HUES48 (cell line): Measurements from ENCODE around the gene CYGB.

ENCODE experiments used
- H3K27ac ChIP-seq: one replicate; pipeline ENCODE4 v1.7.0; 2013; ENCODE audit warnings: low read depth, low read length, inconsistent platforms
- H3K27me3 ChIP-seq: 2 replicates; pipeline ENCODE4 v1.6.1; 2013; ENCODE audit warnings: mild to moderate bottlenecking, low read length; ENCODE audit not compliant: control insufficient read depth, insufficient read depth
- H3K36me3 ChIP-seq: 2 replicates; pipeline ENCODE4 v1.6.1; 2013; ENCODE audit warnings: low read length; ENCODE audit not compliant: control insufficient read depth, insufficient read depth
- H3K4me1 ChIP-seq: 2 replicates; pipeline ENCODE4 v1.6.1; 2013; ENCODE audit warnings: mild to moderate bottlenecking, low read length; ENCODE audit not compliant: control insufficient read depth, insufficient read depth
- H3K4me3 ChIP-seq: 2 replicates; pipeline ENCODE4 v1.5.1; 2013; ENCODE audit warnings: mild to moderate bottlenecking, low read depth, low read length
- H3K9ac ChIP-seq: 2 replicates; pipeline ENCODE4 v1.6.1; 2013; ENCODE audit warnings: mild to moderate bottlenecking, low read depth, low read length, moderate library complexity
- H3K9me3 ChIP-seq: 2 replicates; pipeline ENCODE4 v1.6.1; 2013; ENCODE audit warnings: low read length; ENCODE audit not compliant: control insufficient read depth, insufficient read depth

The CYGB gene

GRCh38 chr17:76501018-76501826, 36.3 kb downstream of the CYGB start, which contains the start of gene RHBDF2:
Gene RHBDF2 (minus strand): TSS chr17:76501423. CDS start chr17:76481524, 19,899 bp downstream.
- Histone ChIP-seq H3K4me3 (peak within 1 kb of the TSS; percentile 84), H3K36me3 (no peaks in the 10 kb centered on the region), H3K9me3 (no peaks in the 10 kb centered on the region), H3K4me1 (peaks cover 32% of the 10 kb centered on the region), H3K27me3 (no peaks in the 10 kb centered on the region), H3K27ac (peak within 1 kb of the TSS; percentile 23), H3K9ac (peak within 1 kb of the TSS; percentile 53; the same call in 1 of the 2 replicates)

DNA sequence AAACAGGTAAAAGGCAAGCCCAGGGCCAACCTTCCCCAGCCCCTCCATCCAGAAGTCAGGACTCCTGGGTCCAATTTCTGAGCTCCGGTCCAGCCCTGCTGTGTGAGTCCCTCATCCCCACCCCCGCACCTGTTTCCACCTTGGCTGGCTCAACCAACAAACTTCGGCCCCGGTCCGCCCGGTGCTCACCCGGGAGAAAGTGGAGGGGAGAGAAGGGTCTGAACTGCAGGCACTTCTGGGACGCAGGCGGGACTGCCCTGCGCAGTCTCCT, 36.8 kb downstream of the CYGB start:
- H3K27ac ChIP-seq, result peak overlapping the region; percentile 23
- H3K36me3 ChIP-seq, result no peaks in the 10 kb centered on the region
- H3K4me1 ChIP-seq, result peaks cover 30% of the 10 kb centered on the region
- peak overlapping the region; percentile 84 for H3K4me3 ChIP-seq
- H3K9ac ChIP-seq, result peak overlapping the region; percentile 53; the same call in 1 of the 2 replicates
- no peaks in the 10 kb centered on the region for H3K9me3 ChIP-seq
- no peaks in the 10 kb centered on the region for H3K27me3 ChIP-seq

- H3K27me3 ChIP-seq, result no peaks in the 10 kb centered on the region
- peaks cover 30% of the 10 kb centered on the region for H3K4me1 ChIP-seq
- H3K4me3 ChIP-seq, result peak overlapping the region; percentile 84
- H3K9ac ChIP-seq, result no peak overlapping the region
- H3K36me3 ChIP-seq, result no peaks in the 10 kb centered on the region
- no peaks in the 10 kb centered on the region for H3K9me3 ChIP-seq
- no peak overlapping the region for H3K27ac ChIP-seq
These were observed 37.3 kb downstream of the CYGB start for GRCh38 chr17:76500074-76500746.

DNA sequence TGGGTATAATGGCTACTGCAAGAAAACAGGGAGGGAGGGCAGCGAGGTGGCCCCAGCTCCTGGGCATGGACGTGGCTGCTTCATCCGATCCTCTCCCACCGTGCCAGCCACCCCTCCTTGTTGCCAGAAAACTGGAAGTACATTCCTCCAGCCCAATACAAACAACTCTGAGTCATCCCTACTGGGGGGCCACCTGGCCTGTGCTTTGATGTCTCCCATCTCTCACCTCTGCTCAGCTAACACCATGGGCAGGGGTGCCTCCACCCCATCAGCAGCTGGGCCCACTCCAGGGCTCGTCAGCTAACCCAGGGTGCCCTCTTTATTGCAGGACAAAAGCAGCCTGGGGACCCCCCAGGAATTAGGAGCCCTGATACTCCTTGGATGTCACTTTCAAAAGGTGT, 38.2 kb downstream of the CYGB start:
- Histone ChIP-seq H3K36me3 (no peaks in the 10 kb centered on the region), H3K4me3 (no peak overlapping the region), H3K9me3 (no peaks in the 10 kb centered on the region), H3K9ac (no peak overlapping the region), H3K4me1 (peaks cover 30% of the 10 kb centered on the region), H3K27me3 (no peaks in the 10 kb centered on the region), H3K27ac (no peak overlapping the region)

- Histone ChIP-seq H3K4me3 (no peak overlapping the region), H3K36me3 (no peaks in the 10 kb centered on the region), H3K9me3 (no peaks in the 10 kb centered on the region), H3K4me1 (peaks cover 30% of the 10 kb centered on the region), H3K27me3 (no peaks in the 10 kb centered on the region), H3K9ac (no peak overlapping the region), H3K27ac (no peak overlapping the region)
These were observed 38.6 kb downstream of the CYGB start for GRCh38 chr17:76498876-76499251.

DNA sequence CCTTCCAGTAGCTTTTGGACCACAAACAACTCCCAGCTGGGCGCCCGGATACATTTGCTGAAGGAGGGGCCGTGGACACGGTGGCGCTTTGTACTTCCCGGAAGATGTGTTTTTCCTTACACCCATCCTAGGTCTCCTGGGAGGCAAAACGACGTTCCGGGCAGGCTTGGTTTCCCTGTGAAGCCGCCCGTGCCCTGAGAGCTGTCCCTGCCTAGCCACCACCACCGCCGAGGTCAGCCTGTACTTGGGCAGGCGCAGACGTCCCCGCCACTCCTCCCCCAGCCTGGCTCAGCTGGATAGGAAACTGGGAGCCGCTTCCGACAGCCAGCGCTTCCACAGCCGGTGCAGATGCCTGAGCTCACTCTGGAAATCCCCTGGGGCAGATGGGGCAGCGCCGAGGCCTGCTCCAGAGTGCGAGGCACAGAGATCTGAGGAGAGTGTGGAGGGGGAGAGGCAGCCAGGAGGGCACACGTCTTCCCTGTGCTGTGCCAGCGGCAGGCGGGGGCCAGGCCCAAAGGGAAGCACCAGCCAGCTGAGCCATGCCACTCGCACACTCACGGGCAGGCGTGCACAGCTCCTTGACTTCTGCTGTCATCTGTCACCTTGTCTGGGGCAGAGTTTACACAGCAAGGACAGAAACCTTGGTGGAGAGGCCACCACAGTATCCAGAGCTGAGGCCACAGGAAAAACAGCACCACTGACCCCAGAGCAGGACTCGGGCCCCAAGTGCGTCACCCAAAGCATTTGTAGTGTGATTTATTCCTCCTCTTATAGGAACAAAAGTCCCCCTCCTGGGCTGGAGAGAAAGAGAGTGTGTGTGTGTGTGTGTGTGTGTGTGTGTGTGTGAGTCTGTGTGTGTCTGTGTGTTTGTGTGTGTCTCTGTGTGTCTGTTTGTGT, 39.3 kb downstream of the CYGB start:
- H3K4me3 ChIP-seq, result no peak overlapping the region
- peak overlapping the region; percentile 42 for H3K27ac ChIP-seq
- no peaks in the 10 kb centered on the region for H3K27me3 ChIP-seq
- H3K4me1 ChIP-seq, result peaks cover 35% of the 10 kb centered on the region
- no peaks in the 10 kb centered on the region for H3K36me3 ChIP-seq
- no peaks in the 10 kb centered on the region for H3K9me3 ChIP-seq
- no peak overlapping the region for H3K9ac ChIP-seq

- H3K27me3 ChIP-seq, result no peaks in the 10 kb centered on the region
- H3K4me3 ChIP-seq, result no peak overlapping the region
- H3K36me3 ChIP-seq, result no peaks in the 10 kb centered on the region
- no peaks in the 10 kb centered on the region for H3K9me3 ChIP-seq
- H3K4me1 ChIP-seq, result peaks cover 41% of the 10 kb centered on the region
- no peak overlapping the region for H3K27ac ChIP-seq
- no peak overlapping the region for H3K9ac ChIP-seq
These were observed 39.9 kb downstream of the CYGB start for GRCh38 chr17:76497699-76497978.

DNA sequence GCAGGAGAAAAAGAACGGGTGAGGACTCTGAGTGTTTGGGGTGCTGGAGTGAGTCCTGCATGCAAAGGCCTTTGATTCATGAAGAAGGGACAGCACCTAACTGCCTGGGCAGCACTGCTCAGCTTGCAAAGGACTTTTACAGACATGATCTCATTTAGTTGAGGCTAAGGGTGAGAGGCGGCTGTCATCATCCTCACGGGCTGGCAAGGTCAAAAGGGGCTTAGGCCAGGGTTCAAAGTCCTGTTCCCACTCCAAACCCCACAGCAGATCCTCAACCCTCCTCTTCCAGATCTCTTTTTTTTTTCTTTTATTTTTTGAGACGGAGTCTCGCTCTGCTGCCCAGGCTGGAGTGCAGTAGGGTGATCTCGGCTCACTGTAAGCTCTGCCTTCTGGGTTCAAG, 41.0 kb downstream of the CYGB start:
- Histone ChIP-seq H3K27ac (no peak overlapping the region), H3K4me3 (no peak overlapping the region), H3K4me1 (peaks cover 42% of the 10 kb centered on the region), H3K27me3 (no peaks in the 10 kb centered on the region), H3K36me3 (no peaks in the 10 kb centered on the region), H3K9me3 (no peaks in the 10 kb centered on the region), H3K9ac (no peak overlapping the region)

DNA sequence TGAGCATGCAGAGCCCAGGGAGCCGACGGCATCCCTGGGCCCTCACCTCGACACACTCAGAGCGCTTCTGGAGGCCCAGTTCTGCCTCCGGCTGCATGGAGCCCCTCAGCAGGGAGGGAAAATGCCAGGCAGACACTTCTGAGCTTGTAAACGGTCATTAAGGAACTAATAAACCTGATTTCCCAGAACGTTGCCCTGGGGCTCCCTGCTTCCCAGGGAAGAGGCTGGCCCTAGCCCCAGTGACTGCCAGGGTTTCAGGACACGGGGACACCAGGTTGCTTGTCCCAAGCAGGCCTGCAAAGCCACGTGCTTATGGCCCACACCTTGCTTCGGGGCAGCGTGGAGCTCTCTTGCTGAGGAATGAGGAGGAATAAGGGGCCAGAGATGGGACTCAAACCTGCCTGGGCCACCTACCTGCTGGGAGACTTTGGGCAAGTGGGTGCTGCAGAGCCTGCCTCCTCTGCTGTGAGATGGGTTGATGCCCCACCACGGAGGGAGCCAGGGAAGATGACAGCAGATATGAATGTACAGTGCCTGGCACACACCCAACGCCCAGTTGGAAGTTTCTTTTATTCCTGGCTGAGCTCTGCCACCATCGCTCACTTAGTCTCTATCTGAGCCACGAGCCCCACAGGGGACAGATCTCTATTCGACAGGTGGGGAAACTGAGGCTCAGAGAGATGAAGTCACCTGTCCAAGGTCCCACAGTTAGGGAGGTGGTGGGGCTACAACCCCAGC, 41.7 kb downstream of the CYGB start:
- no peak overlapping the region for H3K9ac ChIP-seq
- no peaks in the 10 kb centered on the region for H3K36me3 ChIP-seq
- H3K9me3 ChIP-seq, result no peaks in the 10 kb centered on the region
- peaks cover 41% of the 10 kb centered on the region for H3K4me1 ChIP-seq
- H3K27ac ChIP-seq, result no peak overlapping the region
- H3K27me3 ChIP-seq, result no peaks in the 10 kb centered on the region
- H3K4me3 ChIP-seq, result no peak overlapping the region

DNA sequence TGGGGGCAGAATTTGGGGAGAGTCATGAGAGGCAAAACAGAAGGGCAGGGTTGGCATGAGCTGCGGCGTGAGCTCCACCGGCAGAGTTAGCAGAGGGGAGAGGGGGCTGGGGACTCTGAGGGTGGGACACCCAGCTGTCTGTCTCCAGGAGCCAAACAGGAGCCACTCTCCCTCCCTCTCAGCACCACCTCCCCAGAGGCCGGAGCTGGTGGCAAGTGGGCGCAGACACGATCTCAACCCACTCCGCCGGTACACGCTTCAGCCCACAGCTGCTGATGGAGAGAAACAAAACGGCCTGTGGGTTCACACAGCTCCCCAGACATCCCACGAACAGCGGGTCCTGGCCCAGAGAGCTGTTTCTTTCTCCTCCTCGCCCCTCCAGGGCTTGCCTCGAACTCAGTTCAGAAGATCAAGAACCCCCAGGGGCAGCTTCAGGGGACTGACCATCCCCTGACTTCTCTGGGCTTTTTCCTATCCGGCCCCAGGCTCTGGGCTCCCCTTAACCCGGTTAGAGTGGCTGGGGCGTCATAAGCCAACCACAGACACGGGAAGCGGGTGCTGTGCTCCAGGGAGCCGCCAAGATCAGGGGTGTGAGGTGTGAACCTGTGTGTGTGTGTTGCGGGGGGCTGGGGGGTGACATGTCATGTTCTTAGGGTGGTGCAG, 43.9 kb downstream of the CYGB start:
- no peak overlapping the region for H3K9ac ChIP-seq
- H3K4me1 ChIP-seq, result peaks cover 28% of the 10 kb centered on the region
- no peaks in the 10 kb centered on the region for H3K36me3 ChIP-seq
- H3K27me3 ChIP-seq, result no peaks in the 10 kb centered on the region
- no peak overlapping the region for H3K4me3 ChIP-seq
- H3K9me3 ChIP-seq, result no peaks in the 10 kb centered on the region
- H3K27ac ChIP-seq, result no peak overlapping the region
